Activated CD8-positive, alpha-beta memory T cell treated with anti-CD3 and anti-CD28 coated beads, Interleukin-2, amount 50 U/mL, for 48 hours (primary cell): Measurements from ENCODE around the gene SLC51B.

ENCODE experiments used
- DNase-seq: peaks from one replicate; pipeline ENCODE4 v3.0.0-alpha.2; 2020

SLC51B gene

GRCh38 chr15:65101891-65102708 lies 56.9 kb downstream of the SLC51B start:
- no peak for DNase-seq

GRCh38 chr15:65102912-65103311 lies 57.7 kb downstream of the SLC51B start:
- DNase-seq, result no peak
